ENCODE results near the gene SHANK3.

- no peak for TF ChIP-seq MAX (IDR thresholded peaks at IDR 0.05)
- TF ChIP-seq CTCF (IDR thresholded peaks at IDR 0.05; ENCODE audit: low read depth, low read length, missing input control) = no peak
- TF ChIP-seq, protein P1, sequence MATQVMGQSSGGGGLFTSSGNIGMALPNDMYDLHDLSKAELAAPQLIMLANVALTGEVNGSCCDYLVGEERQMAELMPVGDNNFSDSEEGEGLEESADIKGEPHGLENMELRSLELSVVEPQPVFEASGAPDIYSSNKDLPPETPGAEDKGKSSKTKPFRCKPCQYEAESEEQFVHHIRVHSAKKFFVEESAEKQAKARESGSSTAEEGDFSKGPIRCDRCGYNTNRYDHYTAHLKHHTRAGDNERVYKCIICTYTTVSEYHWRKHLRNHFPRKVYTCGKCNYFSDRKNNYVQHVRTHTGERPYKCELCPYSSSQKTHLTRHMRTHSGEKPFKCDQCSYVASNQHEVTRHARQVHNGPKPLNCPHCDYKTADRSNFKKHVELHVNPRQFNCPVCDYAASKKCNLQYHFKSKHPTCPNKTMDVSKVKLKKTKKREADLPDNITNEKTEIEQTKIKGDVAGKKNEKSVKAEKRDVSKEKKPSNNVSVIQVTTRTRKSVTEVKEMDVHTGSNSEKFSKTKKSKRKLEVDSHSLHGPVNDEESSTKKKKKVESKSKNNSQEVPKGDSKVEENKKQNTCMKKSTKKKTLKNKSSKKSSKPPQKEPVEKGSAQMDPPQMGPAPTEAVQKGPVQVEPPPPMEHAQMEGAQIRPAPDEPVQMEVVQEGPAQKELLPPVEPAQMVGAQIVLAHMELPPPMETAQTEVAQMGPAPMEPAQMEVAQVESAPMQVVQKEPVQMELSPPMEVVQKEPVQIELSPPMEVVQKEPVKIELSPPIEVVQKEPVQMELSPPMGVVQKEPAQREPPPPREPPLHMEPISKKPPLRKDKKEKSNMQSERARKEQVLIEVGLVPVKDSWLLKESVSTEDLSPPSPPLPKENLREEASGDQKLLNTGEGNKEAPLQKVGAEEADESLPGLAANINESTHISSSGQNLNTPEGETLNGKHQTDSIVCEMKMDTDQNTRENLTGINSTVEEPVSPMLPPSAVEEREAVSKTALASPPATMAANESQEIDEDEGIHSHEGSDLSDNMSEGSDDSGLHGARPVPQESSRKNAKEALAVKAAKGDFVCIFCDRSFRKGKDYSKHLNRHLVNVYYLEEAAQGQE (IDR thresholded peaks at IDR 0.05) = no peak
- TF ChIP-seq RXRA (IDR thresholded peaks at IDR 0.05) = no peak
- no peak for TF ChIP-seq ATF3 (IDR thresholded peaks at IDR 0.05)
- TF ChIP-seq HNF4G (IDR thresholded peaks at IDR 0.05) = no peak
- TF ChIP-seq EGR1 (IDR thresholded peaks at IDR 0.05; ENCODE audit: low read depth in 2 of 2) = no peak
These were observed 49.6 kb downstream of the SHANK3 start for GRCh38 chr22:50722048-50722701.

Measured in liver (tissue), 3 donors.